ENCODE data around the gene LEMD2.

The LEMD2 gene

DNA sequence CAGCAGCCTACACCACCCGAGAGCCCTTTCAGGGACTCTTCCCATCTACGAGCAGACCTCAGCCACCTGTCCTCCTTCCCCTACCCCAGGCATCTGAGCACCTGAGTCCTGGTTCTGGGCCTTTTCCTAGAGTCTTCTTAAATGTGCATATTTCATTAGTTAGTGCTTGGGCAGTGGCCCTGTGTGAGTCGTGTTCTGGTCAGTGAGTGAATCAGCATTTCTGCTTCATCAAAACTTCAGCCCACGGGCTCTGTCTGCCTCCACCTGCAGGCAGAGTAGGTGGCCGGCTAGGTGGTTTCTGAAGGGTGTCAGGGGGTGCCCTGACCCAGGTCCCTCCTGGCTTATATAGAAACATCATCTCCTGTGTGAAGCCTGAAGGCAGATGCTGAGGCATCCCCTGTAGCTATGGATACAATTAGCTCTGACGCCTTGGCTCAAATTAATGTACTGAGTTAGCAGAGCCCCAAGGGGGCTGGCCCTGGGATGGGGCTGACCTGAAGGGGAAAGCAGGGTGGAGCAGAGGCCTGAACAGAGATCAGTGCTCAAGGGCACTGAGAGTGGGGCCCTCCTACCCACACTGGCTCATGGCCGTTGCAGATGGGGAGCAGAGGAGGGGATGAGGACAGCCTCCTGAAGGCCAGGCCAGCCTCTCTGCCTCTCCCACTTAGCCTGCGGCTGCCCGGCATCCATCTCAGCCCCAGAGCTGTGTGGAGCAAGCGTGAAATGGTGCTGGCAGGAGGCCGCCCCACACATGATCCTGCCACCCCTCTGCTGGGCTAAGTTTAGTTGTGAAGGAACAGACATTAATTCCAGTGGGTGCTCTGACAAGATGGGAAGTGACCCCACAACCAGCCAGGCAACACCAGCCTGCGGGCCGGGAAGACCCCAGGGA is 55.9 kb downstream of the LEMD2 start:
- H3K4me1 ChIP-seq (ENCODE audit: control insufficient read depth, insufficient read depth, low read length): no peaks in the 10 kb centered on the region
- H3K9me3 ChIP-seq (ENCODE audit: control insufficient read depth, insufficient read depth, low read depth, low read length): no peaks in the 10 kb centered on the region
- TF ChIP-seq ZNF623 (tag by site-specific recombination; IDR thresholded peaks at IDR 0.05): no peak
- TF ChIP-seq ZNF843 (tag by site-specific recombination; IDR thresholded peaks at IDR 0.05): no peak
- no peak for TF ChIP-seq ZNF239 (tag by site-specific recombination; IDR thresholded peaks at IDR 0.05)
- TF ChIP-seq ZNF23 (tag by site-specific recombination; IDR thresholded peaks at IDR 0.05; ENCODE audit: borderline replicate concordance): no peak
- TF ChIP-seq GLI2 (tag by site-specific recombination; IDR thresholded peaks at IDR 0.05; ENCODE audit: borderline replicate concordance, low read depth): no peak
- TF ChIP-seq, protein P1, sequence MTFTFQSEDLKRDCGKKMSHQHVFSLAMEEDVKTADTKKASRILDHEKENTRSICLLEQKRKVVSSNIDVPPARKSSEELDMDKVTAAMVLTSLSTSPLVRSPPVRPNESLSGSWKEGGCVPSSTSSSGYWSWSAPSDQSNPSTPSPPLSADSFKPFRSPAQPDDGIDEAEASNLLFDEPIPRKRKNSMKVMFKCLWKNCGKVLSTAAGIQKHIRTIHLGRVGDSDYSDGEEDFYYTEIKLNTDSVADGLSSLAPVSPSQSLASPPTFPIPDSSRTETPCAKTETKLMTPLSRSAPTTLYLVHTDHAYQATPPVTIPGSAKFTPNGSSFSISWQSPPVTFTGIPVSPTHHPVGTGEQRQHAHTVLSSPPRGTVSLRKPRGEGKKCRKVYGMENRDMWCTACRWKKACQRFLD (tag by site-specific recombination; IDR thresholded peaks at IDR 0.05): no peak
- TF ChIP-seq ZSCAN16 (tag by site-specific recombination; IDR thresholded peaks at IDR 0.05): no peak
- TF ChIP-seq SP3 (tag by site-specific recombination; IDR thresholded peaks at IDR 0.05): no peak
- no peak for TF ChIP-seq SCRT2 (tag by site-specific recombination; IDR thresholded peaks at IDR 0.05)
- no peak for TF ChIP-seq ZNF10 (tag by site-specific recombination; IDR thresholded peaks at IDR 0.05)
- no peak overlapping the region for H3K27ac ChIP-seq (ENCODE audit: extremely low read depth, low read depth, low read length)
- POLR2A ChIA-PET: no interaction called here
- no peak overlapping the region for H3K4me3 ChIP-seq (ENCODE audit: low read depth, low read length)
- CTCF ChIA-PET: interaction anchor here (0.6 to 2.1 kb wide), 3 partner anchors 30 to 226 kb away, joined by 4 to 6 read pairs (median 6); no protein-coding TSS in a partner anchor
- H3K36me3 ChIP-seq (ENCODE audit: control insufficient read depth in 2 of 2, insufficient read depth in 1 of 2, low read length in 2 of 2): no peaks in the 10 kb centered on the region

DNA sequence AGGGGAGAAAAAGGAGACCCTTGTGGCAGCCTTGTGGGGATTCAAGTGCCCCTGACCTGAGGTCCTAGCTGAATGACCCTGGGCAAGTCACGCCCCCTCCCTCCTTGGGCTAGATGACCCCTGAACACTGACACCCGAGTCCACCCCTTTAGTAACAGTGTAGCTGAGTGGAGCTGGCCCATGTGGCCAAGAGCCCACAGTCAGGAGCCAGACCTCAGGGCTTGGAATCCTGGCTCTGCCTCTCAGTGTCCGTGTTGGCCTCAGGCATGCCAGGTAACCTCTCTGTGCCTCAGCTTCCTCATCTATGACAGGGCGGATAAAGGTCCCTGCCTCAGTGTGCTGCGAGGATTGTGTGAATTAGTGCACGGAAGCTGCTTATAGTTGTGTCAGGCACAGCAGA is 56.5 kb downstream of the LEMD2 start:
- H3K27ac ChIP-seq (ENCODE audit: extremely low read depth, low read depth, low read length): no peak overlapping the region
- no peak overlapping the region for H3K4me3 ChIP-seq (ENCODE audit: low read depth, low read length)
- H3K9me3 ChIP-seq (ENCODE audit: control insufficient read depth, insufficient read depth, low read depth, low read length): no peaks in the 10 kb centered on the region
- no peaks in the 10 kb centered on the region for H3K4me1 ChIP-seq (ENCODE audit: control insufficient read depth, insufficient read depth, low read length)
- no peaks in the 10 kb centered on the region for H3K36me3 ChIP-seq (ENCODE audit: control insufficient read depth in 2 of 2, insufficient read depth in 1 of 2, low read length in 2 of 2)
- POLR2A ChIA-PET: interaction anchor here (1.2 kb wide), 1 partner anchor 21 kb away, joined by 5 read pairs; the partner anchor contains the start of gene UQCC2
- CTCF ChIA-PET: interaction anchor here (0.6 to 2.1 kb wide), 3 partner anchors 30 to 227 kb away, joined by 4 to 6 read pairs (median 6); no protein-coding TSS in a partner anchor
- TF ChIP-seq, protein P2, sequence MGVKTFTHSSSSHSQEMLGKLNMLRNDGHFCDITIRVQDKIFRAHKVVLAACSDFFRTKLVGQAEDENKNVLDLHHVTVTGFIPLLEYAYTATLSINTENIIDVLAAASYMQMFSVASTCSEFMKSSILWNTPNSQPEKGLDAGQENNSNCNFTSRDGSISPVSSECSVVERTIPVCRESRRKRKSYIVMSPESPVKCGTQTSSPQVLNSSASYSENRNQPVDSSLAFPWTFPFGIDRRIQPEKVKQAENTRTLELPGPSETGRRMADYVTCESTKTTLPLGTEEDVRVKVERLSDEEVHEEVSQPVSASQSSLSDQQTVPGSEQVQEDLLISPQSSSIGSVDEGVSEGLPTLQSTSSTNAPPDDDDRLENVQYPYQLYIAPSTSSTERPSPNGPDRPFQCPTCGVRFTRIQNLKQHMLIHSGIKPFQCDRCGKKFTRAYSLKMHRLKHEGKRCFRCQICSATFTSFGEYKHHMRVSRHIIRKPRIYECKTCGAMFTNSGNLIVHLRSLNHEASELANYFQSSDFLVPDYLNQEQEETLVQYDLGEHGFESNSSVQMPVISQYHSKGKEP (tag by site-specific recombination; IDR thresholded peaks at IDR 0.05): no peak
- TF ChIP-seq ZNF707 (tag by site-specific recombination; IDR thresholded peaks at IDR 0.05) (no peak), ZNF555 (tag by site-specific recombination; conservative IDR thresholded peaks at IDR 0.05) (no peak)
- TF ChIP-seq, protein P3, sequence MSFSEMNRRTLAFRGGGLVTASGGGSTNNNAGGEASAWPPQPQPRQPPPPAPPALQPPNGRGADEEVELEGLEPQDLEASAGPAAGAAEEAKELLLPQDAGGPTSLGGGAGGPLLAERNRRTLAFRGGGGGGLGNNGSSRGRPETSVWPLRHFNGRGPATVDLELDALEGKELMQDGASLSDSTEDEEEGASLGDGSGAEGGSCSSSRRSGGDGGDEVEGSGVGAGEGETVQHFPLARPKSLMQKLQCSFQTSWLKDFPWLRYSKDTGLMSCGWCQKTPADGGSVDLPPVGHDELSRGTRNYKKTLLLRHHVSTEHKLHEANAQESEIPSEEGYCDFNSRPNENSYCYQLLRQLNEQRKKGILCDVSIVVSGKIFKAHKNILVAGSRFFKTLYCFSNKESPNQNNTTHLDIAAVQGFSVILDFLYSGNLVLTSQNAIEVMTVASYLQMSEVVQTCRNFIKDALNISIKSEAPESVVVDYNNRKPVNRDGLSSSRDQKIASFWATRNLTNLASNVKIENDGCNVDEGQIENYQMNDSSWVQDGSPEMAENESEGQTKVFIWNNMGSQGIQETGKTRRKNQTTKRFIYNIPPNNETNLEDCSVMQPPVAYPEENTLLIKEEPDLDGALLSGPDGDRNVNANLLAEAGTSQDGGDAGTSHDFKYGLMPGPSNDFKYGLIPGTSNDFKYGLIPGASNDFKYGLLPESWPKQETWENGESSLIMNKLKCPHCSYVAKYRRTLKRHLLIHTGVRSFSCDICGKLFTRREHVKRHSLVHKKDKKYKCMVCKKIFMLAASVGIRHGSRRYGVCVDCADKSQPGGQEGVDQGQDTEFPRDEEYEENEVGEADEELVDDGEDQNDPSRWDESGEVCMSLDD (tag by site-specific recombination; IDR thresholded peaks at IDR 0.05): no peak

DNA sequence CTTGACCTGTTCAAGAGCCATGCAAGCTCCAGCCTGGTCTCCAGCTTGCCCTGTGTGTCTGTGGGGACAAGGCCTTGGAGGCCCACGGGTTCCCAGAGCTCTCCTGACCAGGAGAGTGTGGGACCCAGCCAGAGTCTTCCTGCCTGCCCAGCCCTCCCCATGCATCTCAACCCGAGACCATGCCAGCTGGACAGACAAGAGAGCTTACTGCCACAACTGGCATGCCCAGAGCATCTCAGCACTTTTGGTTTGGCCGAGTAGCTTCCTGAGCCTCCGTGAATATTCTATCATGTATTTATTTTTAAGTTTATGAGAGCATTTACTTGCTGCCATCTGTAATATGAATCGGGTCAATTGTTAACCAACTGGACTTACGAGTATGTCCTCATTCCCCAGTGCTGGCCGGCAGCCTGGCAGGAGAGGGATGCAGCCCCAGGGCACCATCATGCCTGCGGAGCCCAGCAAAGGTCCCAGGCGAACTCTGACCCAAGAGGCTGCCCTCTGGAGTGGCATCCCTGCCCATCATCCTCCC is 57.1 kb downstream of the LEMD2 start:
- POLR2A ChIA-PET: interaction anchor here (1.2 kb wide), 1 partner anchor 20 kb away, joined by 5 read pairs; the partner anchor contains the start of gene UQCC2
- CTCF ChIA-PET: interaction anchor here (0.7 to 4.2 kb wide), 7 partner anchors 12 to 48 kb away, joined by 3 to 27 read pairs (median 4); no protein-coding TSS in a partner anchor
- Histone ChIP-seq H3K9me3 (ENCODE audit: control insufficient read depth, insufficient read depth, low read depth, low read length) (no peaks in the 10 kb centered on the region), H3K27ac (ENCODE audit: extremely low read depth, low read depth, low read length) (no peak overlapping the region), H3K4me3 (ENCODE audit: low read depth, low read length) (no peak overlapping the region), H3K4me1 (ENCODE audit: control insufficient read depth, insufficient read depth, low read length) (no peaks in the 10 kb centered on the region), H3K36me3 (ENCODE audit: control insufficient read depth in 2 of 2, insufficient read depth in 1 of 2, low read length in 2 of 2) (no peaks in the 10 kb centered on the region)
- TF ChIP-seq FEZF1 (tag by site-specific recombination; IDR thresholded peaks at IDR 0.05) (no peak), ZNF140 (tag by site-specific recombination; IDR thresholded peaks at IDR 0.05) (no peak), GLI2 (tag by site-specific recombination; IDR thresholded peaks at IDR 0.05; ENCODE audit: borderline replicate concordance, low read depth) (no peak), ZNF16 (tag by site-specific recombination; IDR thresholded peaks at IDR 0.05; ENCODE audit: low read depth) (no peak), YY2 (tag by site-specific recombination; IDR thresholded peaks at IDR 0.05) (no peak), REPIN1 (tag by site-specific recombination; IDR thresholded peaks at IDR 0.05; ENCODE audit: low read depth) (no peak), ZNF658 (tag by site-specific recombination; IDR thresholded peaks at IDR 0.05) (no peak), ZNF169 (tag by site-specific recombination; IDR thresholded peaks at IDR 0.05) (no peak)
- TF ChIP-seq, protein P4, sequence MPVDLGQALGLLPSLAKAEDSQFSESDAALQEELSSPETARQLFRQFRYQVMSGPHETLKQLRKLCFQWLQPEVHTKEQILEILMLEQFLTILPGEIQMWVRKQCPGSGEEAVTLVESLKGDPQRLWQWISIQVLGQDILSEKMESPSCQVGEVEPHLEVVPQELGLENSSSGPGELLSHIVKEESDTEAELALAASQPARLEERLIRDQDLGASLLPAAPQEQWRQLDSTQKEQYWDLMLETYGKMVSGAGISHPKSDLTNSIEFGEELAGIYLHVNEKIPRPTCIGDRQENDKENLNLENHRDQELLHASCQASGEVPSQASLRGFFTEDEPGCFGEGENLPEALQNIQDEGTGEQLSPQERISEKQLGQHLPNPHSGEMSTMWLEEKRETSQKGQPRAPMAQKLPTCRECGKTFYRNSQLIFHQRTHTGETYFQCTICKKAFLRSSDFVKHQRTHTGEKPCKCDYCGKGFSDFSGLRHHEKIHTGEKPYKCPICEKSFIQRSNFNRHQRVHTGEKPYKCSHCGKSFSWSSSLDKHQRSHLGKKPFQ (tag by site-specific recombination; IDR thresholded peaks at IDR 0.05): no peak

Measured in HEK293 (cell line).